ENCODE measurements around the gene CPS1.

CPS1 gene

DNA sequence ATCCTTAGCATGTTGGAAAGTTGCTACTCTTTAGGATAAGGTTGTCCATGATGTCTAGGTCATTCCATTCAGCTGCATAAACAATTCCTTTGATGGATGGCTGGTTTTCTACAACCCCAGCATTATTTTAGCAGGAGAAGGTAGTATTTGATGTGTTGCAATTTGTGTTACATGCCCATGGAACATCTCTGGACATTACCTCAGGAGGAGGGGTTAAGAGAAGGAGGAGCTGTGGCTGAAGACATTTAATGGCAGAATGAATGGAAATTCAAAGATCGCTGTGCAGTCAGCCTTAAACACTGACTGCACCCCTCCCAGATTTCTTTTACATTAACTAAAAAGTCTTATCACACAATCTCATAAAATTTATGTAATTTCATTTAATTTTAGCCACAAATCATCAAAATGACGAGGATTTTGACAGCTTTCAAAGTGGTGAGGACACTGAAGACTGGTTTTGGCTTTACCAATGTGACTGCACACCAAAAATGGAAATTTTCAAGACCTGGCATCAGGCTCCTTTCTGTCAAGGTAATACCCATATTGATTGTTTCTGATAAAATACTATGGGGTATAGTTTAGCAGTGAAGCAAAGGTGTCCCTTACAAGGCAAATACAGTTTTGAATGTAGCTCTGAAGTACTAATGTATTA lies at the start of gene CPS1:
Gene CPS1 (plus strand): TSS at position 271 of the 652 bp plus-strand sequence. CDS start 135 bp downstream, at position 406.
- no peak for DNase-seq

DNA sequence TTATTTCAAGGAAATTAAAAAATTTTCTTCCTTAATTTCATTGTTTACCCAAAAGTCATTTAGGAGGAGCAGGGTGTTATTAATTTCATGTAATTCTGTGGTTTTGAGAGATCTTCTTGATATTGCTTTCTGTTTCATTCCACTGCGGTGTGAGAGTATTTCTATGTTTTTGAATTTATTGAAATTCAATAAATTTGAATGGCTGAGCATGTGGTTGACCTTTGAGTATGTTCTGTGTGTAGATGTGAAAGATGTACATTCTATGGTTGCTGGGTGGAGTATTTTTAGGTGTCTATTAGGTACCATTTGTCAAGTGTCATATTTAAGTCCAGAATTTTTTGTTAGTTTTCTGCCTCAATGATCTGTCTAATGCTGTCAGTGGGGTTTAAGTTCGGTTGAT lies 40.5 kb upstream of the CPS1 start:
- DNase-seq, result no peak

DNA sequence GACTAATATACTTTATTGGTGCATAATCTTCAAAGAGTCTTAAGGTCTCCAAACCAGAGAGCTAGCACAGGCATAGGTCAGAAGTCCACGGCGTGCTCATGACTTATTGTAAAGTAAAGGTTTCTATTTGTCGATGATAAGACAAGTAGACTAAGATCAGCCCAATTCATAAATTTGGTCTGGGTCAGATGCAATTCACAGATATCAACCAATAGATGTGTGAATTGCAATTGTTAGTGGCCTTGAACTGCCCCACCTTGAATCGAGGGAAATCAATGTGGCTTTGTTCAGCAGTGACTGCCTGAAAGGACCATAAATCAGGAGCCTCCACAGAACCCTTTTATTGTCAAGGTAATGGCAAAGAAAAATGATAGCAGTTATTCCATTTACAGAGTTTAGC lies 39.1 kb upstream of the CPS1 start:
- DNase-seq, result no peak

DNA sequence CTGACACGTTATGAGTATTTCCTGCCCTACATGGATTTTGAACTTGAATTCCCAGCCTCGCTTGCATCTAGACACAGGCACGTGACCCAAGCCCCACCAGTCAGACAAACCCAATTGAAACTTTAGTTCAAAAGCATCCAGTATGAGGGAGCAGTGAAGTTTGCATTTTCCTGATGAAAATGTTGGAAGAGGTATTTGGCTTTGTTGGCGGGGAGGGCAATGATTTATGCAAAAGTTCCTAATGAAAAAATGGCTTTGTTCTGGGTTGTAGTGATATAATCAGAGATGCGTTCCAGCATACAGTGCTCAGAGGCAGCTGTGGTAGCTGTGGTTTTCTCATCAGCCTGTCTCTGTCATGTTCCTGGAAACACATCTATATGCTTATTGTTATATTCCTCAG lies 36.8 kb upstream of the CPS1 start:
- DNase-seq, result no peak

DNA sequence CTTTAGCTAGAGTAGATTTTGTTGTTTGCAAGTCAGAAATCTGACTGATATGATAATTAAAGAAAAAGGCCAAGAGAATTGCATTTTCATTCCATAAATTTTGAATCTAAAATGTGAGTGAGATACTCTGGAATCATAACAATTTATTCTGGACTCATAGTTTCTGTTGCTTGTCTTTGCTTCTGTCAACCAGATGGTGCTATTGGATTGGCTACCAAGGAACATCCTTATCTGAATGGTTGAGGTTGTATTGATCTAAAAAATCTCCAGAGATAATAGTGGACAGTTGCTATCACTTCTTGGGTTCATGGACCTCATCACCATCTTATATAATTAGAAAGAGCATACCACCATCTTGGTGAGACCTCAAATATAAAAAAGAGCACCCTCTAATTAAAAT lies 34.0 kb upstream of the CPS1 start:
- no peak for DNase-seq

DNA sequence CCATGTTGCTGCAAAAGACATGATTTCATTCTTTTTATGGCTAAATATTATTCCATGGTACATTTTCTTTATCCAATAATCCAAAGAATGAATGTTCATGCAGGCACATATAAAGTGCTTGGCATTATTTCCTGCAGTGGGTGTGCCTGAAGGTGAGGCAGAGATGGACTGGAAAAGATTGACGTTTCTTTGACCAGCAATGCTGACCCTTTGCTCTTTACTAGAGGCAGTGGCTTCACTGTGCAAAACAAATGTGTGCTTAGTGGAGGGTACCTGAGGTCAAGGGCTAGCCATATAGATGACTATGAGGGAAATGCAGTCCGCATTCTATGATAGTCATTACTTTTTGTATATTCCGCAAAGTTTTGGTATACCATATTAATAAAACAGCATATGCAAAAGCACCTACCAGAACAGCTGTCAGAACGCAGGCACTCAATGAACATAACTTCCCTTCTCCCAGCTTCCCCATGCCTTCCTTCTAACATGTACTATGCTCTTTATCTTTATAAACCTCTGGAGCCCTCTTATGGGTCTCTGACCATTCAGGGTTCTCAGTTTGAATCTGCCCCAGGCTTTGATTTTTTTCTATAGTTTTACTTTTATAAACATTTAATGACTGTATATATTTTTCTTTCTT lies 32.6 kb upstream of the CPS1 start:
- no peak for DNase-seq

DNA sequence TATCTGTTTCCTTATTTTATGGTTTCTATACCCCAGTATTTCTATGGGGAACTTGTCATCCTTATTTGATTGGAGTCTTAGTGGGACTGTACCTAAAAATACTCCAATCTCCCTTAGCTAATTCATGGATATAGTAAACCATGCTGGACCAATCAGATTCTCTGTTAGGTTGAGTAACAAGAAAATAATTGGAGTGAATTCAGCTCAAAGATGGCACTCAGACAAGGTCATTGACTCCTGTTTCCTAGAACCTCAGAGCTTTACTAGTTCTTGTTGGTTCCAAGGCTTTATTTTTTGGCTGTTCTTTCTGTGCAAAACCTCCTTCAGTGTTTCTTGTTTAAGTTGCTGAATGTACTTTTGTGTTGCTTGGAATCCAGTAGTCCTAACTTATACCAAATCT lies 31.9 kb upstream of the CPS1 start:
- DNase-seq, result no peak

DNA sequence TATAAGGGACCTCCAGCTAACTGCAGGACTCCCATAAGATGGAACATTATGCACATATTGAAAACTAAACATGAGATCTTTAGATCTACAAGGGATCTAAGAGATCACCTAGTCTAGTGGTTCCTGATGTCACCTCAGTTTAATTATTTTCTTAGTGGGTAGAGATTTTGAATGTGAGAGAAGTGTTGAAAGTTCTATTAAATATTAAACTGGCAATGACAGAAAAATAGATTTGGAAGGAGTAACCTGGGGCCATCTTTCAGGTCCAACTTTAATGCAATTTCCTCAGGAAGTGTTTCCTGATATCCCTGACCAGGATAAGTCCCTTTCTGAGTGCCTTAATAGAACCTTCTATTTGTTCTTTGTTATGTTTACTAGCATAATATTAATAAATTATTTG lies 29.1 kb upstream of the CPS1 start:
- DNase-seq, result no peak

DNA sequence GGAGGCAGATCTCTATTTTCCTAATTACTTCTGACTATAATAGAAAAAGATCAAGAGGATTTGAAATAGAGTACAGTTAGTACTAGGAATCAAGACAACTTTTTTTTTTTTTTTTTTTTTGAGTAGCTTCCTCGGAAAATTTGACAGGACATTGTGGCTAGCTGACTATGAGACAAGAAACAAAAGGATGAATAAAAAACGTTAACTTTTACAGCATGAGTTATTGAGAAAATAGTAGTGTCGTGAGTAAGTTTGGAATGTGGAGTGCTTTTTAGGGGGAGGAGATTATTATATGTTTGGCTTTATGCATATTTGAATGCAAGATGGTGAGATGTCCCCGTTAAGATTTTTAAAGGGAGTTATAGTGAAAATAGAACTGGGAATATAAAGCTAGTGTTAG lies 27.7 kb upstream of the CPS1 start:
- DNase-seq, result no peak

DNA sequence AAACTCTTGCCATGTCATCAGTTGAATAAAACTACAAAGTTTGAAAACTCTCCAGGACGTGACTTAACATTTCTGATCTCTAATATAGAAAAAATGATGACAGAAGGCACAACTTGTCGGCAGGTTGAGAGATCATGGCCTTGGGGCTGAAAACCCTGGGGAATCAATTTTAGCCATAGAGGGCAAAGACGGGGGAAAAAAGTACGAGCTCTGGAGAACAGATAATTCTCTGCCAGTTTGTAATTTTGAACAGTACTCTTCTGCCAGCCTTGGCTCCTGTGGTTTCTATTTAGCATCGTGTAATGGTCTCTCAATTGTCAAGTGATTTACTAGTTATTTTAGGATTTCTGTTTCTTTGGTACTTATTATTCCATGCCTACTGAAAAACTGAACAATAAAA lies 25.3 kb upstream of the CPS1 start:
- DNase-seq, result no peak

DNA sequence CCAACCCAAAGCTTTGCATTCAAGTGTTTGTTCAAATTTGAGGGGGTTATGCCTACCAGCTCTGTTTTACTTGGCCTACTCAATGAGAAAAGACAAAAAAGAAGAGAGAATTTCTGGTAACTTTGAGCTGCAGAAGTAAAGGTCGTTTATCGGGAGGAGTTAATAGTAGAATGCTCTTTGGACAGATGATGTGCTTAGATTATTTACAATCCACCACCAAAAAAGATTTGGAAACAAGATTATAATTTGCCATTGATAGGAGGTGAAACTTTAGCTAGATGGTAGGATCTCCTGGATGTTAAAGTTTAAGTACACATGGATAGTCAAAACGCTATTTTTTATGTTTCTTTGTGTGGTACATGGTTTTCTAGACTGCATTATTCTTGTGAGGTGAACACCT lies 24.9 kb upstream of the CPS1 start:
- no peak for DNase-seq

DNA sequence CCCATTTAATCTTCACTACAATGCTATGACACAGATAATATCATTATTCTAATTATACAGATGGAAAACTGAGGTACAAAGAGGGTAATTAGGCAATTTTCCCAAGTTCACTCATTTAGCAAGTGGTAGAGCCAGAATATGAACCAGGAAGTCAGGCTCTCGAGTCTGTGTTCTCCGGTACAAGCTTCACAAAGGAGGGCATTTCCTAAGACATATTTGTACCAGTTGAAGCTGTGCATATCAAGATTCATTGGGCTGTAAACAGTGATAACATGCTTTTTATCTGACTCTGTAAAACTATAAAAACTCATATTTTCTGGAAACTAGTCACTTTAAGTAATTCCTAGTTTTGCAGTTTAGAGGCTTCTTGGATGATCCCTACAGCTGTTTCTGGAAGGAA lies 23.0 kb upstream of the CPS1 start:
- DNase-seq, result no peak

DNA sequence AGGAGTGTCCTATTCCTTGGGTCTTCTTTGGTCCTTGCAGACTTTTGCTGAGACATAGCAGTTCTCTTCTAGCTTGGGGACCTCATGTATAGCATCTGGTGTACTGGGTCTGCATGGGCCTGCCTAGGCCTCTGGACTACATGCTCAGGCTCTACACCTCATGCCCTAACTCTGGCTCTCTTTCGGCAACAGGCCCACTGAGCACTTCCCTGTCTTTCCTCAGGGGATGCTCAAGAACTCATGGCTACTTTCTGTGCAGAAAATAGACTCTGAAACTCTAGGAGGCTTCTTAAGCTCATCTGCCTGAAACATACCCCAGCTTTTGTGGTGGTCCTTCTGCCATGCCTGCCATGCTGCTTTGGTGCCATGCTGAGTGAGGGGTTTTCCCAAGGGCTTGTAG lies 21.5 kb upstream of the CPS1 start:
- DNase-seq, result no peak

DNA sequence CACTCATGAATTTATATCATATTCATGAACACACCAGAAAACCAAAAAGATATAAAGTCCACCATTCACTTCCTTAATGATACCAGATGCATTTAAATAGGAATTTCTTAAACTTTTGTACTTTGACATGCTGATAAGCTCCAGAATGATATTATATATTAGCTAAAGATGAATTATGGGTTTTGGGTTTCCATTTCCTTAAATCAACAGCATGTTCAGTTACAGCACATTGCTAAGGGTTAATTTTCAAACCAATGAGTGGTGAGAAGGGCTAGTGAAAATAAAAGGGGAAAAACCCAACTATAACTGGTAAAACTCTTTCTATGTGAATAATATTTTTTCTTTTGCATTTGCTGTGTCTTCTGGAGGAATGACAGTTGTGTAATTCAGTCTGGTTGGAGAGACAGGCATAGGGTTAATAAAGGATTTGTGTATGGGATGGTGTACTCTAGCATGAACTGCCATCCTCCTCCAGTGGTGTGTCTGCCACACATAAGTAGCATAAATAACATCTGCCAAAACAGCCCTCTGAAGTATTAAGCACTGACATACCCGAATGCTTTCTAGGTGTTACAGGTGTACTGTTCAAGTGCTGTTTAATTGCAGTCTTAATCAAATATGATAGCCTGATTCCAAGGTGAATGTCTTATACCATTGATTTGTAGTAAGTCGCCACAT lies 19.3 kb upstream of the CPS1 start:
- DNase-seq, result no peak

DNA sequence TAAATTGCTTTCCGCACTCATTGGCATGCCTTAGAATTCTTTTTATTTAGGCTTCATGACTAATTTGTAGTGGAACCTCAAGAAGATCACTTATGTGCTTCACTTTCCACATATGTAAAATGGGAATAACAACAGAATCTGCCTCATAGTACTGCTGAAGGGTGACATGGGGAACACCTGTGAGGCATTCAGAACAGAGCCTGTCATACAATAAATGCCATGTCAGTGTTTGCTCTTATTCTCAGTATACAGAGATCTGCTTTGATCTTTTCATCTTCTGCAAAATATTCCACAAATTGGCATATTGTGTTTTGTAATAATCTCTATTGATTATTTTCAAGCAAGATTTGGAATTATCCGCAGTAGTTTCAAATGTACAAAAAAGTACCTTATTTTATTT lies 17.4 kb upstream of the CPS1 start:
- no peak for DNase-seq

DNA sequence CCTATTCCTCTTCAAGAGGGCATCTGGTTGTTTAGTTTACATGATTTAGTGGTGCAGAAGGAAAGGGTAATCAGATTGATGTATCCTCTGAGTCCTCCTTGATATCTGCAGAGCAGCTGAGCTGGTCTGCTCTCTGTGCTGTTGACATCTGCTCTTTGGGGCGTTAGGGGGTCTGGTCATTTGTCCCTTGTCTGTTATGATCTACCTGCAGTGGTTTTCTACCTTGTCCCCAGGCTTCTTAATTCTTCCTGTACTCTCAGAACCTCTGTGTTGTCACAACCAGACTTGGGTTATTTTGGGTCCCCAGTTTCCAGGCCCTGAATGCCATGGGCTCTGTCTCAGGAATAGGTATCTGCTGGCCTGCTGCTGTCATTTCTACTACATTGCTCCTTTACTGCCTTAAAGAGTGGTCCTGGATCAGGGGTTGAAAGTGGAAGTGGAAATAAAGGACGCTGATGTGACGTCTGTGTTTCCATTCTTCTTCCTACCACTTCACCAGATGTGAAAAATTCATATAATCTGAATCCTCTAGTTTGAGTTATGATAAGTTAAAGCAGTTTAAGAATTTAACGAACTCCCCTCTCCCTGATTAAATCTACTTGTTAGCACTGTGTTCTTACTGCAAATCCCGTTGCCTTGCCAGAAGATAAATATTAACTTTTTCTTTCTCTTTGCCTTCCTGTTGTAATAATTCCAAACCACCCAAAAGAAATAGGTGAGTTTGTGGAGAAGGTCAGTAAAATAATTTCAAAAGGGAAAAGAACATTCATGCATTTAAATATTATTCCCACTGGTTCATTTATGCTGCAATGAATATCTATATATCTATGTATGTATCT lies 16.6 kb upstream of the CPS1 start:
- no peak for DNase-seq

DNA sequence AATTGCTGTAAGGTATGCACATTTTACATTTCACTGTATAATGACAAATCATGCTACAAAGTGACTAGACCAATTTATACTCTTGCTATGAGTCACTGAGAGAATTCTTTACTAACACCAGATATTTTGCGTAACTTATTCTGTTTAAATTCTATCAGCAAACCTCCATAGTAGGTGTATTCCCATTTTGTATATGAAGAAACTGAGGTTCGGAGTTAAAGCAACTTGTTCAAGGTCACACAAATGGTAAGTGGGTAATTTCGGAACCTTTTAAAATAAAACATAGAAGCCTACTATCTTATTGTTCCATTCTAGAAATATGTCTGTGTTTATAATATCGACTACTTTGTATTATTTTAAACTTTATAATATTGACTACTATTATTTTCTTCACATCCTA lies 15.9 kb upstream of the CPS1 start:
- DNase-seq, result no peak

DNA sequence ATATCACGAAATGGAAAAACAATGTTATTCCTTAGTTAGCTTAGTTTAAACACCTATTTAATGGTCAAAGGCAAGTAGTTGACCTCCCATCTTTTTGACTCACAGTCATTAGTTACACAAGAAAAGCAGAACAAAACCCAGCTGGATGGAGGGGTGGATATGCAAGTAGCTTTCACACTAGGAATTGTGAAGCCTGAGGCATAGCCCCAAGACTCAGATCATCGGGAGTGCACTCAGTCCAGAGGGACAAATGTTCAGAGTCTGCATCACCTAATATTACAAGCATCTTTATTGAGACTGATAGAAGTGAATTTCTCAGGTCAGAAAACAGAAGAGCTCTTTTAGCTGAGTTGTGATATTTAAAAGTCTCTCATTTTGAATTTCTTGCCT lies 15.5 kb upstream of the CPS1 start:
- DNase-seq, result no peak

DNA sequence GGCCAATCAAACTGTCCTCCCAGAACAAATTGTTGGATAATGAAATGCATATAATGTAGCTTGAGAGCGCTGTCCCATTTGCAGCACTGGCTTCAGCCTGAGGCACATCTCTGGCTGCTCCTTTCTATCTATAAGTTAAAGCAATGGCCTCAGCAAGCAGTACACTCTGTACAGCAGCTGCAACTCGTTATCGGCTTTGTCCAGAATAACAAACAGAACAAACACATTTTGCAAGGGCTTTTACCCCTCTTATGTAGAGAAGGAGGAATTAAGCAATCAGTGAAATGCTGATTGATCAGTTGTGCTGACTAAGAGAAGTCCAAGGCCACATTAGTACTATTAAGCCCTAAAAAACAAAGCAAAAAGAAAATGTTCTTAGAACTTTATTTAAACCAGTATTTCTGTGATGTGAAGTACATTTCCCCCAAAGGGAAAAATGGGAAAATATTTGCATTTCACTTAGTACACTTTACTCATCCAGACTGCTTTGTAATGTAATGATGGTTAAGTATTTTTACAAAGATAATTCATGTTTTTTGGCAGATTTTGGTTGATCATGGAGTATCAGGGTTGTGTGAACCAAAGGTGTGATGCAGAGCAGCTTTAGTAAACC lies 15.0 kb upstream of the CPS1 start:
- DNase-seq, result no peak

DNA sequence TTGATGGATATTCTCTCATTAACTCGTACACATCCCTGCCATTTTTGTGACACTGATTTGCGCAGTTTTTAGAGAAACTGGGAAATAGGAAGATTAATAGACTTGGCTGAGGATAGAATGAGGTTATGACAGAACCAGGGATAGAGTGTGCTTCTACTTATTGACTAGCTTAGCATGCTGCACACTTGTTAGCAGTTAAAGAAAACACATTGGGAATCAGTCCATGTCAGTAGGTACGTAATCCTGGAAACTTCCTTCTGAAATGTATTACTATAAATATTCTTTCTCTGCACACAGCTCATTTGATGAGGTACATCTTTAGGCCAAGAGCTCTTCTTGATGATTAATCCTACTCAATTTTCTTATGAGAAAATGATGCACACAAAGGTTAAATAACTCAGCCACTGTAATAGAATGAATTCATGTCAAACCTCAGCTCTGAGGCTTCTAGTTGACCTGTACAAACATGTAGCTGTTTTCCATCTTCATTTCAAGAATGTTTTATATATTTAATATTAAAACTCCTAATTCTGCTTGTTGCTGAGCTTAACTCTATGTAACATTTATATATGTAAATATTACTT lies 12.3 kb upstream of the CPS1 start:
- no peak for DNase-seq

DNA sequence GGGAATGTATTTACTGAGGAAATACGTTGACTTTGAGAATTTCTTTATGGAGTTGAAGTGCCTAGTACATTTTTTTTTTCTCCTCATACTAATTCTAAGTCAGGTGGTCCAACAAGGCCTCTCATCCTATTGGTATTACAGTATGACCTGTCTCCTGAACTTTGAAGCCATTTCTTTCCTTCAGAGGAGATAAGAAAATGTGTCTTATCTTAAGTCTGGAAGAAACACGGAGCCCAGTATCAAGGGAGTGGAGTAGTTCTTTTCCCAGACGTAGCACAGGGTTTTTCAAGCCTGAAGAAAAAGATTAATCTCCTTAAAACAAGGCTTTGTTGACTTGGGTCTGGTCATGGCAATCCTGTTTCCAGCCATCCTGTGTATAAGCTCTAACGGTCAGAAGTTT lies 11.6 kb upstream of the CPS1 start:
- DNase-seq, result no peak

DNA sequence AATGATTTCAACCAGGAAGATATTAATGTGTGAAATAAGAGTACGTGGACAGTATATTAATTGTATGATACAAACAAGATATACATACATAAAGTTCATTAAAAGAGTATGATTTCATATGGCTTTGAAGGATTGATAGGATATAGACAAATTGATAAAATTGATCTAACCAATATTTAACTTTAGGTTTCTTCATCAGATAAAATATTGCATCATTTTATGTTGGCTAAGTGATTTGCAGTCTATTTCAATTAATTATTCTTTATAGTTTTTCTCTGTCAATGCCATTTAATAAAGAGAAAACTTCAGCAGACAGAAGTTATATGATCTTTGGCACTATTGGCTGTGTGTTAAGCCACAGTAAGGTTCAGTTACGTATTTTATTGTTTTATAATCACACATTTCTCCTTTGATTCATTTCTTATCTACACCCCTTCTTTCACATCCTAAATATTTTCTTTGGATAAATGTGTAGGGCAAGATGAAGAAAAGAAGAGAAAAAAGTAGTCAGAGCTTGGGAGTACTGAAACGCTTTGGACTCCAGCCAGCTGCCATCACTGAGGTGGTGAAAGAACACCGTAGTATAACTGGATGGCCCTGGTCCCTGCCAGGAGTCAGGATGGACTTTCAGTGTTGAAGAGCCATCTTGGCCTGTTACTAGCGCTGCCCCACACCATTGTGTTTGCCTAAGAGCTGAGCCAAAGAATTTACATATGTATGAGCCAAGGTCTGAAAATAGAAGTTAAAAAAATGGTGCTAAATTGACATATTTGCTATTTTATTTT lies 9.8 kb upstream of the CPS1 start:
- no peak for DNase-seq

All from activated CD4-positive, alpha-beta T cell treated with anti-CD3 and anti-CD28 coated beads, Interleukin-2, amount 50 U/mL, for 16 hours (primary cell).